Left renal pelvis (tissue), 4 donors: ENCODE data around the gene C1R. TPM values are rescaled to one million over a fixed set of nuclear protein-coding genes. Genes with fewer than 3 reads are reported as not detected.
A peak's percentile ranks its signal among the peaks of the same experiment; 100 is the strongest.

ENCODE experiments used
- DNase-seq, 4 donors: peaks; one replicate each; pipeline ENCODE4 v3.0.0-alpha.2; 2013; ENCODE audit warnings: low read depth in 4 of 4, low spot score in 3 of 4
- polyA plus RNA-seq, 4 donors: library from polyadenylated mRNA; unstranded; fragments of 120-200 nt; gene quantifications; one replicate each; pipeline ENCODE4 v1.2.1, GENCODE V29; 2013; ENCODE audit not compliant: insufficient read length in 4 of 4

Gene C1R
- polyA plus RNA-seq, 4 donors, result 33.9 to 275 (median 59.1) TPM

DNA sequence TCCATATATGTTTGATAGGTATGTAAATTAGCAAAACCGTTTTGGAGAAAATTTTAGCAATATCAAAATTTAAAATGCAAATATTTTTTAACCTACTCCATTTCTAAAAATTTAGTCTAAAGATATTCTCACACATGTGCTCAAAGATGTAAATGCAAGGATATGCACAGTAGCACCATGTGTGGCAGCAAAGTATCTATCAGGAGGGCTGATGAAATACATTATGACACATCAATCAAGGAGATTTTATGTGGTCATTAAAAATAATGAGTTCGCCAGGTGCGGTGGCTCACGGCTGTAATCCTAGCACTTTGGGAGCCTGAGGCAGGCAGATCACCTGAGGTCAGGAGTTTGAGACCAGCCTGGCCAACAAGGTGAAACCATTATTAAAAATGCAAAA, 8.0 kb upstream of the C1R start:
- no peak for DNase-seq

DNA sequence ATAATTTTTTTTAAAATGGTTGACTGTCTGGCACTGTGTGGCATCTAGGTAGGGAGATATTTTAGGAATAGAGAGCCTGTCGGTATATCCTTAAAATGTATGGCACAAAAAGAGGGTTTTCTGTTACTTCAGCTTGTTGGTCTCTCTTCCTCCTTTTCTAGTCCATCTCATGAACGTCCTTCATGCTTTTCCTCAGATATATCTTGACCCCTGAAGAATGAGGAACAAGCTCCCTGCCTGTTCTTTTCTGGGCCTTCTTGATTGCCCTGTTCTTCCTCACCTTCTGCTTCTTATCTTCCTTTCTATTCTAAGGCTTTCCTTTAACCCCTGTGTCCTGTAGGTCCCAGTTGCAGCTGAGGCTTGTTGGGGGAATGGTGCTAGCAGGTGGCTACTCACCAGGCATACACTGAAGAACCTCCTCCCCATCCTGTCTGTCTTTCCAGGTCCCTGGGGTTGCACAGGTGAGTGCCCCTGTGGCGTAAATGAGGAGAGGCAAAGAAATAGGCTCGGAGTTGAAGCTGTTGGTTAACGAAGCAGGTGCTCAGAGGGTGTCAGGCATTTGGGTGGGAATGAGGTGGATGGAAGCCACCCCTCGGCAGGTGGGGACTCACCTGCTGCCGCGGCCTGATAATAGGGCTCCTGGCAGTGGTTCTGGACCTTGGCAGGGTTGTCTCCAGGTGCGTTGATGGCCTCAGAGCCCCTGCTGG, 7.2 kb upstream of the C1R start:
- no peak for DNase-seq

DNA sequence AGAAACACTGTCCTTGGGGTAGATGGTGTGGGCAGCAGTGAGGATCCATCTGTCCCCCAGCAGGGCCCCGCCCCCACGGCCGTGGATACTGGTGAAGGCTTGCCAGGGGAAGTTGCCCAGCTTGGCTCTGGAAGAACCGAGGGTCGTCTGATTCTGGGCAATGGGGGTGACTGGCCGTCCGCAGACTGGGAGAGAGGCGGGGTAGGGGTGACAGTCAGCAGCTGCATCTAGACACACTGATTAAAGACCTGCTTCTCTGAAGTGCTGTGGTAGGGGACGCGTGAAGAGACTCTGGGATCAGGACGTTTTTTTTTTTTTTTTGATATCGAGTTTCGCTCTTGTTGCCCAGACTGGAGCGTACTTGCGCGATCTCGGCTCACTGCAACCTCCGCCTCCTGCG, 4.7 kb upstream of the C1R start:
- no peak for DNase-seq

DNA sequence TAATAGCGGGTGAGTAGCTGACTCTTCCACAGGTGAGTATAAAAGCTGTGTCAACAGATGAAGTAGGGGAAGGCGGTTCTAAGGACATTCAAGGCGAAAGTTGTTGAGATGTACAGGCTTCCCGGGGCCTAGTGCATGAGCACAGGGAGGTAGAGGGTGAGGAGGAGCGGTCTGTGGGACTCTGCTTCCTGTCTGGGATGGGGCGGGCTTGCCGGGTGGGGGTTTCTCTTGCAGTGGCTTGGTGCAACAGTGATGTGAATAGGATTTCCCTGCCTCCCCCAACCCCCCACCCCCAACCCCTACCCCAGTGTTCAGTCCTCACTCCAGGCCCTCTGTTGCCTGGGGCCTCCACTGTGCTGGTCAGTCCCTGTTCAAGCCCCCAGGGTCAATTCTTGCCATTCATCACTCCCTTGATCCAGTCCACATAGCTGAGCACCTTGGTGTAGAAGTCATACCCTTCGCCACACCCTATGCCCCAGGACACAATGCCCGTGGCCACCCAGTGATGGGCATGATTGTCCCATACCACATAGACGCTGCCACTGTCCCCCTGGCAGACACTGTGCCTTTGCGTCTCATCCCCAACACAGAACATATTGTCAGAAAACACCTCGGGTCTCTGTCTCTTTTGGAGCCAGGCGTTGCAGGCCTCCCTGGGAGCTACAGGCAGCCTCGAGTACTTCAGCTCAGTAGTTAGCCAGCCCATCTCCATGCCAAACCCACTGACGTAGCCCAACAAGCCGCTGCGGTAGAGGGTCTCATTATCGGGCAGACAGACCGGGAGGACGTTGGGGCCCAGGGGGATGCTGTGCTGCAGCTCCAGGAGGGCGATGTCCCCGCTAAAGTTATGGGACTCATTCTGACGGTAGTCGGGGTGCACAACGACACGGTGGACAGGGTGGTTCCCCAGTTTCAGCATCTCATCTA, 4.0 kb upstream of the C1R start:
- no peak for DNase-seq

GRCh38 chr12:7093892-7094291, 1.6 kb upstream of the C1R start:
- DNase-seq, result no peak

- no peak for DNase-seq
Measured at GRCh38 chr12:7093486-7093885, 1.2 kb upstream of the C1R start.

- no peak for DNase-seq
Measured at GRCh38 chr12:7092986-7093460, 778 bp upstream of the C1R start.

DNA sequence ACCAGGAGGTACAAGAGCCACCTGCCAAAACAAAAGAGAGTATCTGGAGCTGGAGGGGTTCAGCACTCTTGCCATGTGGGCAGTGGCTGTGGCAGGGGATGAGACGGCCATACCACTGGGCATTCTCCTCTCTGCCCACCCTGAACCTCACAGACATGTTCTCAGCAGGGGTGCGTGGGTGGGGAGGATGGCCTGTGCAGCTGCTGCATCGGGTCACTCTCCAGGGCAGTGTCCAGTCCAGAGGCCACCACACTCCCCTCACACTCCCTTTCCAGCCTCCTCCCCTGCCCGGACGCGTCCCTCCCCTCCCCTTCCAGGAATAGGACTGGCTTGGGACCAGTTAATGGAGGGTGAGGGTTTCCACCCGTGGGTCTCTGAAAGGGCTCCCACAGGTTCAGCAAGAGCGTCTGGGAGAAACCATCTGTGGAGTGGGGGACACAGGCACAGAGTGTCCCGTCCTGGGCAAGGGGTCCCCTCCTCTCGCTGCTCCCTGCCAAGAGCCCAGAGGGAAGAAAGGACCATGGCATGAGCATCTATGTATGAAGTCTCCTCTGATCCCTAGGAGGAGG, 501 bp downstream of the C1R start:
- peak in 1 of 4 donors; percentile 6 for DNase-seq

DNA sequence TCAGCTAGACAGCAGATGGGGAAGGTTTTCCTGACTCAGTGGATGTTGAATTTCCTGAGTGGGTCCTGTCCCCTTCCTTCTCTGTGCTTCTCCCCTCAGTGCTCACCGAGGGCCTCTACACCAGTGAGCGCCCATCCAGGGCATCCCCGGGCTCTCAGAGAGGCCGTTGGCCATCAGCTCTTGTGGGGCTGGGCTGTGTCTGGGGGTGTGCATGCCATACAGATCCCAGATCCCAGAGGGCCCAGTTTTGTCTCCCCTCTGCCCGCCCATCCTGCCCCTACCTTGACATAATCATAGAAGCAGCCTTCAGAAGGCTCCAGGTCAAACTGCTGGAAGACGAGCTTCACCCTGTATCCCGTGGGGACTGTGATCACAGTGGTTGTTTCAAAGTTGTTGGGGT, 1.1 kb downstream of the C1R start:
- no peak for DNase-seq

- no peak for DNase-seq
Measured at GRCh38 chr12:7090222-7090998, 1.8 kb downstream of the C1R start.

DNA sequence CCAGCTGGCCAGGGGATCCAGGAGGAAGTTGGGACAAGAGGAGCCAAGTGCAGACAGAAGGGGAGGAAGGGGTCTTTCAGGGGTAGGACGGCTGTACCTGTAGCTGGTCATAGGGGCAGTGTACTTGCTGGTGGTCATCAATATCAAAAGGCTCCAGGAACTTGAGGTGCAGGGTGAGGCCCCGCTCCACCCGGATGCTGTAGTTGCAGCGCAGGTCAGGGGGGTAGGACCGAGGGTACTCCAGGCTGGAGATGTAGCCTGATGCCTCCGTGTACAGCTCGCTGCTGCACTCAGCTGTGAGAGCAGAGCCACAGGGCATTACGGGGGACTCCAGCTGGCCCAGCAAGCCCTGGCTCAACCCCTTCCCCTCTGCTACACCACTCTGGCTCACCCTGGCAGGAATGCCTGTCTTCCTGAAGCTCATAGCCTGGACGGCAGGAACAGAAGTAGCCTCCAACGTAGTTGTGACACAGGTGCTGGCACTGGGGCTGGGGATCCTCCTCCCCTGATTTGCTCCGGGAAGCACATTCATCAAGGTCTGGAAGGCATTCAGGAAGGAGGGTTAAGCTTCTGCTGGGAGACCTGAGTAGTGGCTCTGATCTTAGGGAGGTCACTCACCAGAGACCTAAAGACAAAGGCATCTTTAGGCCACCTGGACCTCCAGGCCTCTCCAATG, 2.9 kb downstream of the C1R start:
- no peak for DNase-seq

DNA sequence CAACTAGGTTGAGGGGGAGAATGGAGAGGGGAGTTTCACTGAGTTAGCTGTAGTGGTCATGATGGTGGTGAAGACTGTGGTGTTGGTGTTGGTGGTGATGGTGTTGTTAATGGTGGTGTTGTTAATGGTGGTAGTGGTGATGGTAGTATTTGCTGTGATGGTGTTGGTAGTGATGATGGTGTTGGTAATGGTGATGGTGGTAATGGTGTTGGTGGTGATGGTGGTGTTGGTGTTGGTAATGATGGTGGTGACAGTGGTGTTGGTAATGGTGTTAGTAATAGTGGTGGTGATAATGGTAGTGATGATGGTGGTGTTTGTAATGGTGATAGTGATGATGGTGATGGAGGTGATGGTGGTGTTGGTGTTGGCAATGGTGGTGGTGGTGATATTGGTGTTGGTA, 9.1 kb downstream of the C1R start:
- DNase-seq, result no peak

- no peak for DNase-seq
Measured at GRCh38 chr12:7081037-7081436, 11.2 kb downstream of the C1R start.

DNA sequence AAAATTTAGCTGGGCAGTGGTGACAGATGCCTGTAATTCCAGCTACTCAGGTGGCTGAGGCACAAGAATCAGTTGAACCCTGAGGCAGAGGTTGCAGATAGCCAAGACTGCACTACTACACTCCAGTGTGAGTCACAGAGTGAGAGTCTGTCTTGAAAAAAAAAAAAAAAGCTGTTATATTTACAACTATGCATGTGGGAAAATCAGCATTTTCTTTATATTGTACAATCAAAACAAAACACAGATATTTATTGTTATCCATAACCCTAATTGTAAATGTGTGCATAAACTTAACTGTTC, 12.5 kb downstream of the C1R start:
- no peak for DNase-seq

DNA sequence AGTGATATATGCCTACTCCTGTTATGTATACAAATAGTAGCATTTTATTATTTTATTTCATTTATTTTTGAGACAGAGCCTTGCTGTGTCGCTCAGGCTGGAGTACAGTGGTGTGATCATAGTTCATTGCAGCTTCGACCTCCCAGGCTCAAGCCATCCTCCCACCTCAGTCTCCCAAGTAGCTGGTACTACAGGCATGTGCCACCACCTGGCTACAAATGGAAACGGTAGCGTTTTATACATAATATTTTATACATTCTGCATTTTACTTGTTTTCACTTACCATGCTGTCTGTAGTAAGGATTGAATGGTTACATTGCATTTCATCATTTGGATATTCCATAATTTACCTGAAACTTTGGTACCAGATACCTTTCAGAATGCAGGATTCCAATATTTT, 14.1 kb downstream of the C1R start:
- no peak for DNase-seq

GRCh38 chr12:7076493-7076892, 15.8 kb downstream of the C1R start:
- DNase-seq, result no peak

DNA sequence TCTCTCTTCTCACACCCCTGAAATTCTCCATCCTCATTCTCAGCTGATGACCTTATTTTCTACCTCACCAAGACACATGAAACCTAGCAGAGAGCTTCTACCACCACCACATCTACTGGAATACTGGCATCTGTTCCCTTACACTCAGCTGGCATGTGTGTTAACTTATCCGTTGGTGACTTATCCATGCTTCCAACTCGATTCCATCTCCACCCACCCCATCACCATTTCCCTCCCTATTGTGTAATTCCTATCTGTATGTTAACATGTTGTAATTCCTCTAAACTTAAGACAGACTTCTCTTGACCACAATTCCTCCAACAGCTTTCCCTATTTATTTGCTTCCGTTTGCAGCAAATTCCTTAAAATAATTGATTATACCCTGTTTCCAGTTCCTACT, 16.3 kb downstream of the C1R start:
- no peak for DNase-seq

DNA sequence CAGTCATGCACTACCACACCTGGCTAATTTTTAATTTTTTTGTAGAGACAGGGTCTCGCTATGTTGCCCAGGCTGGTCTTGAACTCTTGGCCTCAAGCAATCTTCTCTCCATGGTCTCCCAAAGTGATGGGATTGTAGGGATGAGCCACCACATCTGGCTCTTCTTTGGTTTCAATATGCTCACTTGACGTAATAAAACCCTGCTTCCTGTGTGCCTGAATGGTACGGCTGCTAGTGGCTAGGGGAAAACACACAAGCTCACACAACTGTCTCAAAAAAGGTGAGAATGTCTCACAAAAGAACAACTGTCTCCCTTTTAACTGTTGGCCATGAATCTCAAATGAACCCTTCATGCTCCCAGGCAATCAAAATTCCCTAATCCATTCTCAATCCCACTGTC, 16.7 kb downstream of the C1R start:
- DNase-seq, result no peak

DNA sequence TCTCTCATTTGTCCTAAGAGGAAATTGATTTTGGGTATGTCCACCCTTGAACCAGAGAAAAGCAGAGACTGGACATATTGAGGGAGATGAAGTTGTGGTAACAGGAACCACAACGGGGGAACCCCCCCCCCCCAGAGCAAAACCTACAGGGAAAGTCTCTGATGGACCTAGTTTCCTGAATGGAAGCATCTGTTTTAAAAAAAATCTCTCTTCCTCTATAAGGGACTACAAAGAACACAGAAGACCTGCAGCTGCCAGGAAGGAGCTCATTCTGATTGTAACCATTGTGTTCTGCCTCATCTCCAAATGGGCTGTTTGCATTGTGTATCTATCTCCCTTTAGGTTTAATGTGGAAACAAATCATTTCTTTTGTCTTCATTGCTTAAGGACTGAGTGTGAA, 18.3 kb downstream of the C1R start:
- DNase-seq, result no peak

DNA sequence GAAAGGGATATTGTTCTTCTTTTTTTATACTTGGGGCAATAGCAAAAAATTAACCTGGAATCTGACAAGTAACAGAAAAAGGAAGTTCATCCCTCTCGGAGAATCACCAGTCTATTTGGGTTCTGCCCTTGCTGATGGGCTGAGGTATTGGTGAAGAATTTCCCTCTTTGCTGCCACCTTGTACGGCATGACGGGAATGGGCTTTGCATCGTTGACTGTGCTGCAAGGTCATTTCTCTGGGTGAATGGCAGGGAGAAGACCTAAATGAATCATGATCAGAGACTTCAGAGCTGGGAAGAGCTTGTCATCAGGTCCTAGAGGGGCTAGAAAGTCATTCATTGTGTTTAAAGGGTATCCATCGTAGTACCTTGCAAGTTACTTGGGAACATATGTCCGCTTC, 19.7 kb downstream of the C1R start:
- DNase-seq, result no peak

DNA sequence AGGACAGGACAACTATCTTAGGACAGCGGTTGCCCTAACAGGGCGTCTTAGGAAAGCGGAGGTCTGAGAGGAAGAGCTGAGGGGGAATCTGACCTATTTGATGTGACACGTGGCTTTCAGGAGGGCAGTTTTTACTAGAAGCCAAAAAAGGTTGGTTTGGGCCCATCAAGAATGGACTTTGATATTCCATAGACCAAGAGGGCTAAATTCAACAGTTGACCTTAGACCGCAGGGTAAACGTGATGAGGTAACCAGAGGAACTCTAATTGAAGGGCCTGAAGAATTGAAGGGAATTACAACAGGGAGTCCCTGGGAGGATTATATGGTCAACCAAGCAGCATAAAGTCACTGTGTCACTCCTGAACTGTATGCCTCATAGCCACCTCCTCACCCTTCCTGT, 20.2 kb downstream of the C1R start:
- DNase-seq, result no peak
